Activated T-cell treated with anti-CD3 and anti-CD28 coated beads for 4 hours (primary cell): ENCODE measurements around the gene CASZ1.

Source experiments
- DNase-seq: peaks from one replicate; pipeline ENCODE4 v3.0.0-alpha.2; 2020

Gene CASZ1

GRCh38 chr1:10684221-10684620 lies 112.2 kb downstream of the CASZ1 start:
- no peak for DNase-seq

DNA sequence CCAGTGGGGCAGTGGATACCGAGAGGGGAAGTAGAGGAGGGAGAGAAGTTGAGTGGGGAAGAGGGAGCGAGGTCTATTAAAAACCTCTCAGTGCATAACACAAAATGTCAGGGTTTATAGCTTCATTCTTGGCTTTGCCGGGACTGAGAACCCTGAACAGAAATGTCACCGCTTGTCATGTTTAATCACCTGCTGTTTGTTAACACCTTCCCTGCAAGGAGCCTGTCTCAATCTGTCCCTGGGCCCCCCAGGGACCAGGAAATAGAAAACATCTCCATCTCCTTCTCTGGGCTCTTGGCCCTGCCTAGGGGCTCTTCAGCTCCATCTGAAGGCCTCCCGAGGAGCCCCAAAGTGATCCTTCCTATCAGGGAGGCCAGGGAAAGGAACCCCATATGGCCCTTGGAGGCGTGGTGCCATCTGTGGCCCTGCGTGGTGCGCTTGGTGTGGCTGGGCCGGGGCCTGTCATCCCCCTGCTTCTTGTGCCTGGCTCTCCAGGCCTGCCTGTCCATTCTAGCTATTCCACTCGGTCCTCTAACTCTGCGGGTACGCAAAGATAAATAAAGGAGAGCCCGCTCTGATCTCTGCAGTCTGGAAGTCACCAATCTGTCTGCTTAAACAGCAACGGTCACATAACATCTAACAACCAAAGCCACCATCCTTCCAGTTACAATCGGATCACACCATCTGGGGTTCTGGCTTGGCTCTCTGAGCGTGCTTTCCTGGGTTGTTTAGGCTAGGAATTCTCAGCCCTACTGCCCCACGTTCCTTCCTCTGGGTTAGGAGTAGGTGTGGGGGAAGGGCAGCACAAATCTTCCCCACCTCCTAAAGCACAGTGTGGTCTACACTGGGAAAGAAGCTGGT lies 113.8 kb downstream of the CASZ1 start:
- no peak for DNase-seq

DNA sequence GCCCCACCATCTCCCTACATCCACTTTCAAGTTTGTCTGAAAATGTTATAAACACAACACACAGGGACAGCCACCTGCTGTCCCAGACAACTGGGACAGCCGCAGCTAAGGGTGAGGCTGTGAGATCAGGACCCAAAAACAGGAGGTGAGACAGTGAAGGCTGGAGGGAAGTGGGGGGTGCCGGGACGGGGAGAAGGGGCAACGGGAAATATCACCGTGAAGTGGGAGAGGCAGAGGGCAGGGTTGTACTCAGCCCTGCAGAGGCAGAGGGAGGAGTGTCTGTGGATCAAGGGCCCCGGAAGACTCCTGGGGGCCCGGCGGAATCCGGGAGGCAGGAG lies 114.4 kb downstream of the CASZ1 start:
- DNase-seq: no peak

- DNase-seq: no peak
These were observed 114.9 kb downstream of the CASZ1 start for GRCh38 chr1:10681296-10682107.

- DNase-seq: no peak
These were observed 116.0 kb downstream of the CASZ1 start for GRCh38 chr1:10680487-10680886.

DNA sequence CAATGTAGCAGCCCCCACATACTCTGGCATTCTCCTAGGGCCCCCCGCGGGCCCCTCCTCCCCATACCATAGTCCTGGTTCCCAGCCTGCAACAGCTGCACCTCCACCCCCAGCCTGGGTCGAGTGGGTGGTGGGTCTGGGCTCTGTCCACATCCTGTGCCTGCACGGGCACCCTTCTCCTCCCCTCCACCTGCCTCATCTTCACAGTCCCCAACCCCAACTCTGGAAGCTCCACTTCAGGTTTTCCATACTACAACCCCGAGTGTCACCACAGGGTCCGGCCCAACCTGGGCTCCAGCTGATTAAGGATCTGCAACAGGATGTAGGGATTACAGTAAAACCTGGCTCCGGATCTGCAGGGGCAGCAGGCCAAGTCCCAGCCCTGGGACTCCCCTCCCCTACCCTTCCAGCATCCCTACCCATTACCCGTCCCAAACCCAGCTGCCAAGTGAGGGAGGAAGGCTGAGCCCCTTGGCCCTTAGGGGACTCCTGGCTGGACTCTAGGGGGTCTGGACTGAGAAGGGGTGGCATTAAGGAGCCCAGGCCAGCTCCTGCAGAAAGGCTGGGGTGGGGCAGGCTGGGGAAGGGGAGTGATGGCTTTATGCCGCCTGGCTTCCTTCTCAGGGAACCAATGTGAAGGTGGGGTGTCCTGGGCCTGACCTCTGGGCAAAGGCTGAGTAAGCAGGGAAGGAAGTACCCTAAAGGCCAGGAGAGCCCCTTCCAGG lies 116.8 kb downstream of the CASZ1 start:
- DNase-seq: no peak

- no peak for DNase-seq
These were observed 117.6 kb downstream of the CASZ1 start for GRCh38 chr1:10678852-10679251.

- no peak for DNase-seq
These were observed 118.0 kb downstream of the CASZ1 start for GRCh38 chr1:10678402-10678801.

DNA sequence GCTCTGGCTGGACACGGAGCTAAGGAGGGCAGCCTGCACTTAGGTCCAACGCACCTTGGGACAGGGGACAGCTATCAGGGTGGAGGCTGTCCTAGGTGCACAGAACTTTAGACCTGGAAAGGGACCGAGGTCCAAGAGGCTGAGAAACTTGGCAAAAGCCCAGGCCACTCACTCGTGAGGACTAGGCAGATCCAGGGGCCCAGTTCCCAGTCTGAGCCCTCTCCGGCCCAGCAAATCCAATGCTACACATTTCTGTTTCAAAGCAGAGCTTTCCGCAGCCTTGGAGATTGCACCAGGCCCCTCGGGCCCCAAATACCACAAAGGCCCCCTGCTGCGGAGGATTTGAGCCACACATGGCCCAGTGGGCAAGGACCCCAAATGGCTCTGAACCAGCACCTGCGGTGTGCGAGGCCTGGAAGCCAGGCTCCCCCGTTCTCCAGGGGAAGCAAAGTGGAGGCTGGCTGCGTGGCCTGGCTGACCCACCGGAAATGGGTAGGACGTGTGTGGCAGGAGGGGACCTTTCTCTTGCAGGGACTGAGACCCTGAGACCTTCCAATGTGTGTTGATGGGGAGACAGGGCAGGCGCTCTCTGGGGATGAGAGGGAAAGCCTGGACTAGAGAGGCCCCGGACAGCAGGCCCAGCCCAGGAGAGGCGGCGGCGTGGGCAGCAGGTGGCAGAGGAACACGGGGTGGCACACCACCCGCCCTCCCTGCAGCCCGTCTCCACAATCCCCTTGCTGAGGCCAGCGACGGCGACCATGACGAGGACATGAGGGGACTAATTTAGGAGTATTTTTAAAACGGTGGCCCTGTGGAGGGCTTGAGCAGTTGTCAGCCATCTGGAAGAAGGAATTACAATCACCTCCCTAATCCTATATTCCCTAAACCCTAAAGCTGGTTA lies 118.7 kb downstream of the CASZ1 start:
- no peak for DNase-seq

DNA sequence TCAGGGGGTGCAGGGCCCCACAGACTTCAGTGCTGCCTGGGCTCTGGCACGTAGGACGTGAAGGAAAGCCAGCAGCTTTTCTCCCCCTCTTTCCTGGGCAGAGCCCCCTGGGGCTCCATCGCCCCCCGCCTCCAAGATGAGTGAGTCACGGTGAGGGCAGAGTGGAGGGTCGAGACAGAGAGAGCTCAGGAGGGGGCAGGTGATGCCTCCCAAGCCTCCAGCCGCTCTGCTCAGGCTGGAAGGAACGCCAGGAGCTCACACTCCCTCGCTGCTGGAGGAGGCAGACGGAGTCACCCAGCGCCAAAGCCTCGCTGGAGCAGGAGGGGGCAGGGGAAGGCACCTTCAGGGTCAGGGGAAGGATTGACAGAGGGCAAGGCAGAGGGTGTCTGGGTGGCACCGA lies 119.5 kb downstream of the CASZ1 start:
- DNase-seq: no peak

- DNase-seq: no peak
These were observed 120.6 kb downstream of the CASZ1 start for GRCh38 chr1:10675813-10676212.

DNA sequence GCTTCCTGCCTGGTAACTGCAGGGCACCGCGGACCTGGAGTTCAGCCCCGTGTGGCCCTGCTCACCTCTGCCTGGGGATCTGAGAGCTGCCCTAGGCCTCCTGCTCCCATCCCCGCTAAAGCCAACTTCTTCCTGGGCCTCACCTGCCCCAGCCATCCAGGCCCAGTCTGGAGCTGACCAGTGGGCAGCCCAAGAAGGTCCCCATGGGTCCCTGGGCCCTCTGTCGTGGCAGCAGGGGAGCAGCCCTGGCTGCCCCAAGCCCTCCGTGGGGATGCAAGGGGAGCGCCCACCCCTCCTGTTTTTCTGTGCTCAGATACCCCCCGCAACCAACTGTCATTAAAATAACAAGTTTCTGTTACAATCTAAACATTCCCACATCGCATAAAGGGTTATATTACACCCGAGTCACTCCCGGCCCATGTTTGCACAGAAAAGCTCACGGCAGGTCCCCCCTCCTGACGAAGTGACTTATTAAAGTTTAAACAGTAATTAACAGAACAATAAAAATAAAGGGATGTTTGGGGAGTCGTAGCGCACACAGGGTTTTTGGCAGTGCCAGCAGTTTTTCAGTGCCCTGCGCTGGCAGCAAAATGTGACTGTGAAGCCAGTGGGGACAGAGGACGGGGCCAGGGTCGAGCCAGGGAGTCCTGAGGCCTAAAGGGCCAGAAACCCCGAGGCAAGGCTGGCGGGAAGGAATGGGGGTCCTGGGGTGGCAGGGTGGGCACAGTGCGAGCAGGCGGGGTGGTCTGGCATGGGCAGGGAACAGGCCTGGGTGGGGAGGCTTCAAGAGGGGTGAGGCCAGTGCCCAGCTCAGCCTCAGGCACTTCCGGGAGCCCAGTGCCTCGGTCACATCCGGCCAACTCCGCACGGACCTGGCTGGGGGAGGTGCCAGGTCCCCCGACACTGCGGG lies 121.5 kb downstream of the CASZ1 start:
- DNase-seq: no peak

- DNase-seq: no peak
These were observed 122.2 kb downstream of the CASZ1 start for GRCh38 chr1:10674222-10674621.

DNA sequence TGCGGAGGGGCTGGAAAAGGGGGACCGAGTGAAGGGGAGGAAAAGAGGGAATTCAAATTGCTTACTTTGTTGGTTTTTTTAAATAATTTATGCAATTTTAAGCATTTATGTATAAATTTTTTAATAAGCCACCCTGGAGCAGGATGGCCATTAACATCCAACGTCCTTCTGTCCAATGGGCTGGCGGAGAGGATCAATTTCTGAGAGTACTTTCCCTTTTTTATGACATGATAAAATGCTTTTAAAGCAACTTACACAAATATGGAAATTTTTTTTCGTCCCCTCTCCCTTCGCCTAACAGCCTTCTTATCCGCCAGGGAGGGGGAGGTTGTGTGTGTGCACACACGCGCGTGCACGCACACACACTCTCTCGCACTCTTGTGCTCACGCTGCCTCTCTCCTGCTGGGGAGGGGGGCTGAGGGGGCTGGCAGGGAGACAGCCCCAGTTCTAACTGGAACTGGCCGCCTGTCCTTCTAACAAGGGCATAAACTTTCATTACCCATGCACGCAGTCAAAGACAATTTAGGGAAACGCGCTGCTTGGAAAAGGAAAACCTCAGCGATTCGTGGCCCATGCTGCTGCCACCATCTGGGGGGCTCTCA lies 123.2 kb downstream of the CASZ1 start:
- DNase-seq: no peak

- DNase-seq: no peak
These were observed 123.9 kb downstream of the CASZ1 start for GRCh38 chr1:10672343-10673050.

- DNase-seq: no peak
These were observed 124.7 kb downstream of the CASZ1 start for GRCh38 chr1:10671622-10672342.

DNA sequence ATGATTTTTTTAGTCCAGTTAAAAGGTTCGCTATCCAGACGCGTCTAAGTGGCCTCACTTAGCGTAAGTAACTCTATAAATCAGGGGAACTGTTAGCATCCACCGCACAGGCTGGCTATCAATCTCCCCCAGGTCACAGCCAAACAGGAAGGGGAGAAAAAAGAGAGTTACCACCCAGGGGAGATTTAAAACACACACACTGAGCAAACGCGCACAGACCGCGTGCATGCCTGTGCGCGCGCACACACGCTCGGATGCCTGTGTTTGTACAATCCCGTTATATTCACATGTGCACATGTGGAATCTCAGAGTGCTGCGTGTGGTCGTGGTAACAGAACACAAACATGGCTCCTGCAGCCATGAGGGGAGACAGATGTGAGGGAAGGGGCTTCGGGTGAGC lies 125.4 kb downstream of the CASZ1 start:
- no peak for DNase-seq

DNA sequence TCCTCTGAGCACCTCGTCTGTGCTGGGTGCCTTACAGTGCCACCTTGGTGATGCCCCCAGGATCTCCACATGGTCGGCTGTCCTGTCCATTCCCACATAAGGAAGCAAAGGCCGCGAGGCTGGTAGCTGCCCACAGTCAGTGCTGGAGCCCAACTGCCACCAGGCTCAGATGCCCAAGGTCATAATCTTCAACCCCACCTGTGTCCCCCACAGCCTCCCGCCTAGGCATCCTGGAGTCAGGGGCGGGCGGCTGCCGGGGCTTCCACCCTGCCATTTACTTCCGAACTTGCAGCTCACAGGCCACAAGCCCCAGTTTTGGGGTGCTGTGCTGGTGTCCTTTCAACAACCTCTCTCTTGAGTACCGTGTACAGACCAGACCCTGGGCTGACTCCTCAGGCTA lies 126.3 kb downstream of the CASZ1 start:
- DNase-seq: no peak

- DNase-seq: no peak
These were observed 126.9 kb downstream of the CASZ1 start for GRCh38 chr1:10669570-10669969.
